Panc1 (cell line): Measurements from ENCODE around the gene PDE4B.

ENCODE experiments used
- CTCF ChIP-seq: fragments of 450-650 bp; IDR thresholded peaks from 2 replicates; pipeline ENCODE4 v1.5.1; 2017; ENCODE audit warnings: mild to moderate bottlenecking
- POLR2AphosphoS5 ChIP-seq: IDR thresholded peaks from 2 replicates; pipeline ENCODE4 v1.6.1; 2012; ENCODE audit warnings: mild to moderate bottlenecking, low read depth, low read length, moderate library complexity
- REST ChIP-seq, 2 experiments: IDR thresholded peaks; 2 replicates each; pipeline ENCODE4 v1.6.1; 2011 to 2012; ENCODE audit warnings: low read depth in 2 of 2, control low read depth in 1 of 2, low read length in 1 of 2, mild to moderate bottlenecking in 1 of 2, moderate library complexity in 1 of 2; ENCODE audit not compliant: insufficient read depth in 1 of 2
- SIN3A ChIP-seq: IDR thresholded peaks from 2 replicates; pipeline ENCODE4 v1.6.1; 2012; ENCODE audit warnings: low read depth, mild to moderate bottlenecking, low read length, moderate library complexity, borderline replicate concordance; ENCODE audit not compliant: insufficient read depth

GRCh38 chr1:65791801-65792668 is 660 bp upstream of the PDE4B start:
- TF ChIP-seq POLR2AphosphoS5, result no peak
- no peak for TF ChIP-seq SIN3A
- no peak for TF ChIP-seq CTCF
- TF ChIP-seq REST (IDR thresholded peaks at IDR 0.05; ENCODE audit: insufficient read depth in 1 of 2, low read depth in 2 of 2, low read length in 1 of 2), result no peak
